Endothelial cell of umbilical vein (primary cell): ENCODE results near the gene RGS18. TPM values are rescaled to one million over a fixed set of nuclear protein-coding genes. Genes with fewer than 3 reads are reported as not detected.

ENCODE experiments used
- BruUV-seq: library from RNA; stranded (reverse); fragments of 400-500 nt; replicated peaks from 2 replicates; lab custom pipeline; 2021; lab: Mats Ljungman, UMichigan
- CTCF ChIA-PET: fragments of 300-600, 350-600 bp; sonication (Branson Sonifier 250); formaldehyde crosslinking; loops from one replicate; lab custom pipeline; 2021; ENCODE audit warnings: antibody characterized with exemption, inconsistent platforms; lab: Charles Lee
- POLR2A ChIA-PET: fragments of 300-600, 350-600 bp; sonication (Branson Sonifier 250); formaldehyde crosslinking; loops from one replicate; lab custom pipeline; 2021; ENCODE audit warnings: antibody characterized with exemption, inconsistent platforms; lab: Charles Lee
- DNase-seq: peaks from one replicate; pipeline ENCODE4 v3.0.0-alpha.2; 2011; ENCODE audit warnings: low read depth, low spot score
- FAIRE-seq: peaks from 2 replicates; lab custom pipeline; 2011; peaks lifted over from hg19 to GRCh38; lab: Jason Lieb, UNC
- H2AFZ ChIP-seq: 2 replicates; pipeline ENCODE4 v1.6.0; 2012; ENCODE audit warnings: low read depth, low read length, control low read depth, inconsistent platforms
- H3K27ac ChIP-seq: 2 replicates; pipeline ENCODE4 v1.5.1; 2011; ENCODE audit warnings: low read depth, mild to moderate bottlenecking, control low read depth, low read length, moderate library complexity; ENCODE audit not compliant: insufficient read depth
- H3K27me3 ChIP-seq, 2 experiments: 2 replicates each; pipeline versions ENCODE4 v1.6.0 to v1.6.1; 2011; ENCODE audit warnings: low read length in 2 of 2, mixed read lengths in 1 of 2; ENCODE audit not compliant: control insufficient read depth in 2 of 2, insufficient read depth in 2 of 2
- H3K36me3 ChIP-seq, 2 experiments: 2 replicates in 1 of 2; 3 replicates in 1 of 2; pipeline ENCODE4 v1.5.1; 2011; ENCODE audit warnings: low read length in 2 of 2, mild to moderate bottlenecking in 1 of 2, moderate library complexity in 1 of 2; ENCODE audit not compliant: control insufficient read depth in 2 of 2, insufficient read depth in 2 of 2; ENCODE audit errors: extremely low read depth in 1 of 2
- H3K4me1 ChIP-seq: 3 replicates; pipeline ENCODE4 v1.5.1; 2011; ENCODE audit warnings: mild to moderate bottlenecking, low read length; ENCODE audit not compliant: control insufficient read depth, insufficient read depth; ENCODE audit errors: extremely low read depth
- H3K4me2 ChIP-seq: 2 replicates; pipeline ENCODE4 v1.6.1; 2011; ENCODE audit warnings: low read length, control low read depth, mixed read lengths; ENCODE audit not compliant: insufficient read depth
- H3K4me3 ChIP-seq, 3 experiments: fragments of 200-600 bp in 1 of 3; sonication (generic), shearing (Covaris generic) in 1 of 3; replicated peaks in 1 of 3; 2 replicates each; pipeline ENCODE4 v1.5.1; 2011 to 2016; ENCODE audit warnings: control low read depth in 3 of 3, low read length in 3 of 3, mild to moderate bottlenecking in 2 of 3, inconsistent platforms in 1 of 3, low read depth in 1 of 3, moderate library complexity in 1 of 3; ENCODE audit not compliant: insufficient read depth in 1 of 3
- H3K79me2 ChIP-seq: 2 replicates; pipeline ENCODE4 v1.6.0; 2012; ENCODE audit warnings: low read length, inconsistent platforms; ENCODE audit not compliant: control insufficient read depth, insufficient read depth
- H3K9ac ChIP-seq: replicated peaks from 2 replicates; pipeline ENCODE3; 2011; ENCODE audit warnings: low read length, control low read depth; ENCODE audit not compliant: insufficient read depth; ENCODE audit errors: extremely low read depth
- H3K9me1 ChIP-seq: replicated peaks from 3 replicates; pipeline ENCODE4 v1.6.0; 2011; ENCODE audit warnings: mild to moderate bottlenecking, low read length; ENCODE audit not compliant: control insufficient read depth, insufficient read depth; ENCODE audit errors: extremely low read depth
- H3K9me3 ChIP-seq: replicated peaks from 2 replicates; pipeline ENCODE4 v1.5.1; 2012; ENCODE audit warnings: low read length, inconsistent platforms; ENCODE audit not compliant: control insufficient read depth, insufficient read depth
- H4K20me1 ChIP-seq: replicated peaks from 2 replicates; pipeline ENCODE3; 2011; ENCODE audit warnings: mild to moderate bottlenecking, low read length; ENCODE audit not compliant: control insufficient read depth, insufficient read depth; ENCODE audit errors: extremely low read depth
- EZH2 ChIP-seq: IDR thresholded peaks from 2 replicates; pipeline ENCODE4 v1.6.1; 2012; ENCODE audit warnings: borderline replicate concordance, low read depth, mild to moderate bottlenecking, moderate library complexity, low read length, inconsistent platforms; ENCODE audit not compliant: severe bottlenecking
- GATA2 ChIP-seq: IDR thresholded peaks from 2 replicates; pipeline ENCODE4 v1.7.0; 2011; ENCODE audit warnings: low read depth, mild to moderate bottlenecking, moderate library complexity, mixed read lengths, low read length; ENCODE audit not compliant: insufficient read length, insufficient read depth
- JUN ChIP-seq: IDR thresholded peaks from 2 replicates; pipeline ENCODE4 v1.6.1; 2011; ENCODE audit warnings: borderline replicate concordance, low read depth; ENCODE audit not compliant: insufficient read length, insufficient read depth
- MAX ChIP-seq: IDR thresholded peaks from 2 replicates; pipeline ENCODE4 v1.6.1; 2011; ENCODE audit not compliant: insufficient read depth, insufficient read length
- MYC ChIP-seq: IDR thresholded peaks from one replicate; pipeline ENCODE4 v1.6.1; 2011; ENCODE audit warnings: mild to moderate bottlenecking, low read depth, low read length
- POLR2A ChIP-seq: IDR thresholded peaks from 2 replicates; pipeline ENCODE4 v1.6.1; 2012; ENCODE audit warnings: low read depth, mild to moderate bottlenecking, control low read depth, low read length
- dilution Hi-C: fragments of 300-500 bp; cut with MboI; formaldehyde crosslinking; loops from one replicate; pipeline ENCODE4 v1.15.0; 2019; ENCODE audit warnings: low sequenced_read_pairs; ENCODE audit not compliant: extremely low pct_ligation_motif_present
- intact Hi-C: fragments of 100-400 bp; cut with micrococcal nuclease; formaldehyde crosslinking; loops from one replicate; pipeline ENCODE4 v1.10.0; 2022
- polyA plus RNA-seq, 4 experiments: library from polyadenylated mRNA; depleted of rRNA in 3 of 4; stranded (reverse) in 3 of 4; unstranded in 1 of 4; fragments of >200 nt; gene quantifications; 2 replicates each; pipeline versions ENCODE4 v1.2.1 to v1.2.3, GENCODE V29; 2011 to 2012; ENCODE audit warnings: missing spikeins in 1 of 4
- total RNA-seq: library from RNA; stranded (reverse); gene quantifications from 2 replicates; pipeline ENCODE4 v1.2.3, GENCODE V29; 2021
- TF ChIP-seq, protein P1 (sequence below), 2 donors: IDR thresholded peaks; 1 replicate in 1 of 2; 2 replicates in 1 of 2; pipeline ENCODE4 v1.5.1; 2011; ENCODE audit warnings: low read length in 2 of 2, mild to moderate bottlenecking in 2 of 2, moderate library complexity in 2 of 2, control low read depth in 1 of 2, inconsistent platforms in 1 of 2, low read depth in 1 of 2; ENCODE audit not compliant: insufficient read depth in 1 of 2; ENCODE audit errors: extremely low read depth in 1 of 2

The RGS18 gene
- total and polyA plus RNA-seq, 2 donors (not counting 3 experiments of a cell fraction or from before 2014, with no cell fraction given), result not detected

DNA sequence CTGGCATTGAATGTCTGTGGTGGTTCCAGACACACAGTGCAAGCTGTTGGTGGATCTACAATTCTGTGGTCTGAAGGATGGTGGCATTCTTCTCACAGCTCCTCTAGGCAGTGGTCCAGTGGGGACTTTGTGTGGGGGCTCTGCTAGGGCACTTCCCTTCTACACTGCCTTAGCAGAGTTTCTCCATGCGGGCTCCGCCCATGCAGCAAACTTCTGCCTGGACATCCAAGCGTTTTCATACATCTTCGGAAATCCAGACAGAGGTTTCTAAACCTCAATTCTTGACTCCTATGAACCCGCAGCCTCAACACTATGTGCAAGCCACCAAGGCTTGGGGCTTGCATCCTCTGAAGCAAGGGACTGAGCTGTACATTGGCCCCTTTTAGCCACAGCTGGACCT lies 43.0 kb downstream of the RGS18 start:
- ChIA-PET POLR2A (no interaction called here), CTCF (no interaction called here)
- DNase-seq, result no peak
- TF ChIP-seq MAX, result no peak
- TF ChIP-seq MYC, result no peak
- TF ChIP-seq EZH2, result no peak
- TF ChIP-seq POLR2A, result no peak
- TF ChIP-seq, protein P1, sequence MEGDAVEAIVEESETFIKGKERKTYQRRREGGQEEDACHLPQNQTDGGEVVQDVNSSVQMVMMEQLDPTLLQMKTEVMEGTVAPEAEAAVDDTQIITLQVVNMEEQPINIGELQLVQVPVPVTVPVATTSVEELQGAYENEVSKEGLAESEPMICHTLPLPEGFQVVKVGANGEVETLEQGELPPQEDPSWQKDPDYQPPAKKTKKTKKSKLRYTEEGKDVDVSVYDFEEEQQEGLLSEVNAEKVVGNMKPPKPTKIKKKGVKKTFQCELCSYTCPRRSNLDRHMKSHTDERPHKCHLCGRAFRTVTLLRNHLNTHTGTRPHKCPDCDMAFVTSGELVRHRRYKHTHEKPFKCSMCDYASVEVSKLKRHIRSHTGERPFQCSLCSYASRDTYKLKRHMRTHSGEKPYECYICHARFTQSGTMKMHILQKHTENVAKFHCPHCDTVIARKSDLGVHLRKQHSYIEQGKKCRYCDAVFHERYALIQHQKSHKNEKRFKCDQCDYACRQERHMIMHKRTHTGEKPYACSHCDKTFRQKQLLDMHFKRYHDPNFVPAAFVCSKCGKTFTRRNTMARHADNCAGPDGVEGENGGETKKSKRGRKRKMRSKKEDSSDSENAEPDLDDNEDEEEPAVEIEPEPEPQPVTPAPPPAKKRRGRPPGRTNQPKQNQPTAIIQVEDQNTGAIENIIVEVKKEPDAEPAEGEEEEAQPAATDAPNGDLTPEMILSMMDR (IDR thresholded peaks at IDR 0.05; ENCODE audit: extremely low read depth in 1 of 2, insufficient read depth in 1 of 2, low read depth in 1 of 2, low read length in 2 of 2), result no peak
- no peak for TF ChIP-seq GATA2
- TF ChIP-seq JUN, result no peak
- Histone ChIP-seq H3K27ac (no peak overlapping the region), H2AFZ (no peak overlapping the region), H3K4me2 (no peak overlapping the region), H3K9me3 (no peaks in the 10 kb centered on the region), H3K79me2 (no peaks in the 10 kb centered on the region), H3K9ac (no peak overlapping the region), H3K4me3 (no peak overlapping the region), H3K9me1 (no peaks in the 10 kb centered on the region), H3K36me3 (no peaks in the 10 kb centered on the region), H3K4me1 (no peaks in the 10 kb centered on the region), H3K27me3 (no peaks in the 10 kb centered on the region), H4K20me1 (no peaks in the 10 kb centered on the region)
- FAIRE-seq, result no peak
- BruUV-seq, result no TSS peak
- dilution Hi-C loops, result no loop called here
- intact Hi-C loops, result no loop called here
